GM21786 (cell line): ENCODE results near the gene CYP4F2.
"Not testable (repeated sequence)": the region's sequence is repeated elsewhere in the genome, so short reads cannot be mapped to it uniquely, and the experiment has no call there.

Experiments used
- ATAC-seq: cut with Tn5 transposase; IDR thresholded peaks from one replicate; pipeline ENCODE4 v1.9.1; 2021; ENCODE audit not compliant: unreplicated experiment

The CYP4F2 gene

GRCh38 chr19:15897738-15898276, at the start of gene CYP4F2:
CYP4F2 (minus strand) TSS chr19:15898074; CDS start chr19:15897611, 463 bp downstream.
- ATAC-seq = no peak

- ATAC-seq = no peak
Measured at GRCh38 chr19:15945301-15945700, 47.4 kb upstream of the CYP4F2 start.

DNA sequence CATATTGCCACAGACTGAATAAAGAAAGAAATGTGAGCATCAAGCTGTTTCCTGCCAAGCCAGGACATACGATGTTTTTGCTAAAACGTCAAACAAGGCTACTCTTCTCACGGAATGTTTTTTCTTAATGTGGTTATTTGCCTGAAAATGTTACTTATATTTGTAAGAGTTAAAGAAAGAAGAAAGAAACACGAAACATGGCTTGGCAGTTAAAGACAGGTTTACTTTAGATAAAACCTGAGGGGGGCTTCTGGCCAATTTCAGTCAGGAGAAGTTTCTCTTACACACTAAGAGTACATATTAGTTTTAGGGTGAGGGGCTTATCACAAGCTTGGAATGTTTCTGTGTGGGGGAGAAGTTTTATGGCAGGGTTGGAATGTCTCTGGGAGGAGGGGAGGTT, 46.5 kb upstream of the CYP4F2 start:
- ATAC-seq = no peak

- ATAC-seq = no peak
Measured at GRCh38 chr19:15937771-15938170, 39.9 kb upstream of the CYP4F2 start.

- no peak for ATAC-seq
Measured at GRCh38 chr19:15936950-15937349, 39.1 kb upstream of the CYP4F2 start.

DNA sequence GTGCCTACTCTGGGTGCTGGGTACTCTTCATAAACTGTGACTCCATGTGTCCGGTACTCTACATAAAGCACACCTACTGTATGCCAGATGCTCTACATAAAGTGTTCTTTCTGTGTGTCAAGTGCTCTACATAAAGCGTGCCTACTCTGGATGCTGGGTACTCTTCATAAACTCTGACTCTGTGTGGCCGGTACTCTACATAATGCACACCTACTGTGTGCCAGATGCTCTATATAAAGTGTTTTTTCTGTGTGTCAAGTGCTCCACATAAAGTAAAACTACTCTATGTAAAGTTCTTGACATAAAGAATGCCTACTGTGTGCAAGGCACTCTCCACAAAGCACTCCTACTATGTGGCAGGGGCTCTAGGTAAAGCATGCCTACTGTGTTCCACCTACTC, 38.3 kb upstream of the CYP4F2 start:
- ATAC-seq = no peak

DNA sequence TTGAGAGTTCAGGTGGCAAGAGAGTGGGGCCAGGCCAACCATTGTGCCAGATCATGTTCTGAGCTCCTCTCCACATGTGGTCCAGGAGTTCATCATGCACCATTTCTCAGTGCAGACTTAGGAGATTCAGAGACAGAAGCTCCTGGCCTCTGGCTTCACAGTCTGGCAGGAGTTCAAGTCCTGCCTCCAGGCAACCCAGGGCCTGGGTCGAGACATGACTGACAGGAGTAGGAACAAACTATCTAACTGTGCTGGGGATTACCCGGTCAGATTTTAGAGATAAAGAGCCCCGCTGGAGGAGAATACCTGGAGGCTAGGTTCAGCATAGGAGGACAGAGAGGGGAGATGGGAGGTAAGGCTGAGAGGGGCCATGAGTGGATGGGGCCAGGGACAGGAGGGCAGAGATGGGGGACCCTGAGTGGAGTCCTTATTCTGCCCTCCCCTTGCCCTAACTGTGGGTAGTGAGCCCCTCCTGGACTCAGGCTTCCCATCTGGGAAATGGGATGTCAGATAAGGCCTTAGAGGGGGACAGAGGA, 37.4 kb upstream of the CYP4F2 start:
- no peak for ATAC-seq

- no peak for ATAC-seq
Measured at GRCh38 chr19:15934332-15935078, 36.6 kb upstream of the CYP4F2 start, which contains the start of gene CYP4F11. CYP4F11 (minus strand) TSS chr19:15934529; CDS start chr19:15934408, 121 bp downstream.

GRCh38 chr19:15933761-15934331, 36.0 kb upstream of the CYP4F2 start:
- ATAC-seq = not testable (repeated sequence)

DNA sequence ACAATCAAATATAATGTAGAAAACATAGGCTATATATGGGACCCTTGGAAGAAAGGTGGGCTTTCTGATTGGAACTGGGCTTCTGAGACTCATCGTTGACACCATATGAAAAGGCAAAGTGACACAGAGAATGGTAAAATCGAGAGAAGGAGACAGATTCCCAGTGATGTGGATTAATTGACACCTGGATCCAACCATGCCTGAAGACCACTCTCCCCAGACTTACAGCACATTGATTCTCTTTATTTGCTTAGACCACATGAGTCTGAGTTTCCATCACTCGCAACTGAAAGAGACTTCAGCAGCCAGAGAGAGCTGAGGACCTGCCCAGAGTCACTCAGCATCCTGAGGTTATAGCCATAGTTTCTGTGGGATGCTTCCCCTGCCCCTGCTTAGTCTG, 30.4 kb upstream of the CYP4F2 start:
- no peak for ATAC-seq

- ATAC-seq = no peak
Measured at GRCh38 chr19:15926484-15926883, 28.6 kb upstream of the CYP4F2 start.

DNA sequence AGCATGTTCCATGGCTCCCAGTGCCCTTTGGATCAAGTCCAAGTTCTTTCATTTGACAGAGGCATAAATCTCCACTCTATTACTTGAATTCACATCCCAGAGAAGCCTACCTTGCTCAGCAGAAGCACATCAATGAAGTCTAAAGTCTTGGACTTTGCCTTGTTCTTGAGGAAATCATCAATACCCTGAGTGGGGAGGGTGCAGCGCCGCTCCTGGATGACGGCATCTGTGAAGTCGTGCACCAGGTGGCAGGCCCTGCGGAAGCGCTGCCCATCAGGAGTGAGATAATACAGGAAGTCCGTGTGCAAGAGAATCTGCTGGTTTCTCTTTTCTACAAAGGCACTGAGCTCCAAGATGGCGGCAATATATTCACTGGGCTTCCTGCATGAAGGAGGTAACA, 25.8 kb upstream of the CYP4F2 start:
- ATAC-seq = no peak

DNA sequence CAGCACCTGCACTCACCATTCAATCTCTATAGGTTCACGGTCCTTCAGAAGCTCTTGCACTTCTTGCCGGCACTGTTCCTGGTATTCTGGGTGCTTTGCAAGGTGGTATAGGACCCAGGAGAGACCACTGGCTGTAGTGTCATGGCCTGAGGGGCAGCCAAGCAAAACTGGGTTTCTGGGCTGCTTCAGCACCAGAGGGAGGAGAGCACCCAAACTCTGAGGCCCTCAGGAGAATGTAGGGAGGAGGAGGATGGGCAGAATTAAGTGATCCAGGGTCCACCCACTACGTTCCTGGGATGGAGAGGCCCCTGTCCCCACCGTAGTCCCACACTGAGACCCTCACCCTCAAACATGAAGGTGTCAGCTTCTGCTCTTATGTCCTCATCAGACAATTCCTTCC, 24.1 kb upstream of the CYP4F2 start:
- no peak for ATAC-seq

- no peak for ATAC-seq
Measured at GRCh38 chr19:15919243-15919642, 21.4 kb upstream of the CYP4F2 start.

GRCh38 chr19:15915109-15915508, 17.2 kb upstream of the CYP4F2 start:
- ATAC-seq = no peak

GRCh38 chr19:15913830-15914229, 16.0 kb upstream of the CYP4F2 start:
- no peak for ATAC-seq

GRCh38 chr19:15913384-15913783, 15.5 kb upstream of the CYP4F2 start:
- ATAC-seq = no peak

DNA sequence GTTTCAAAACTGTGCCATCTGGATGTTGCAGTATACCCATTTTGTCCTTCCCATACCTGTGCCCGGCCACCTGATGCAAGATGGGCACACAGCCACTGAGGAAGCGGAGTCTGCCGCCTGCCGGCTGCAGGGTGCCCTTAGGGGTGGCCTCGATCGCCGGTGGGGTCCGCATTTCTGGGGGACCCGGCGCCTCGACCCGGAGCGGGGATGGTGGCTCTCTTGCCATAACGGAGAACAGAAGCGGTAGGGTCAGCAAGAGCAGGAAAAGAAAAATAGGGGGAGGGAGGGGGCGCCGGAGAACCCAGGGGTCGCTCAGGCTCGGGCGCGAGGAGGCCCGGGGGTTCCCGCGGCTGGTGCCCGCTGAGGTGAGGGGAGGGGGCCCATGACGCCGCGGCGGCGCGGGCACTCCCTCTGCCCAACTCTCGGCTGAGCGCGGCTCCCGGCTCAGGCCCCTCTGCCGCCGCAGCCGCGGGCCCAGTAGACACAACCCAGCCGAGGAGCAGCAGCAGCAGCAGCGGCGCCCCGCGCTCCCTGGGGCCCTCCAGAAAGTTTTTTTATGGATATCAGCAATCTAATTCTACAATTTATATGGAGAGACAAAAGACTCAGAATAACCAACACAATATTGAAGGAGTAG, 13.8 kb upstream of the CYP4F2 start:
- no peak for ATAC-seq

GRCh38 chr19:15905026-15905425, 7.2 kb upstream of the CYP4F2 start:
- no peak for ATAC-seq

- ATAC-seq = not testable (repeated sequence)
Measured at GRCh38 chr19:15902898-15903297, 5.0 kb upstream of the CYP4F2 start.

DNA sequence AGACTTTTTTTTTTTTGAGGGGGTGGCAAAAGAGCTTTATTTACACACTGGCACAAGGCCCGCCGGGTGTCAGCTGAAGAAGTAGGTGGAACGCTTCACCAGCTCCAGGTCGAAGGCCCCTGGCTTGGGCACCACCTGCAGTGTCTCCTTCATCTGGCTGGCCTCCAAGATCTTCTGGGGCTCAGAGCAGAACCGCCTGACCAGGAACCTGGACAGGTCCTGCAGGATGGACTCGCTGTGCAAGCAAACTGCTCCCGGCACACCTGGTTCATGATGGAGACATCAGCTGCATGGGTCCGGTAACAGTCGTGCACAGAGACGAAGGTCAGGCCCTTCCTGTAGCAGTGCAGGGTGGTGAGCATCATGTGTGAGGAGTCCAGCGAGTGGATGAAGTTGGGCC, 4.4 kb upstream of the CYP4F2 start:
- ATAC-seq = no peak

DNA sequence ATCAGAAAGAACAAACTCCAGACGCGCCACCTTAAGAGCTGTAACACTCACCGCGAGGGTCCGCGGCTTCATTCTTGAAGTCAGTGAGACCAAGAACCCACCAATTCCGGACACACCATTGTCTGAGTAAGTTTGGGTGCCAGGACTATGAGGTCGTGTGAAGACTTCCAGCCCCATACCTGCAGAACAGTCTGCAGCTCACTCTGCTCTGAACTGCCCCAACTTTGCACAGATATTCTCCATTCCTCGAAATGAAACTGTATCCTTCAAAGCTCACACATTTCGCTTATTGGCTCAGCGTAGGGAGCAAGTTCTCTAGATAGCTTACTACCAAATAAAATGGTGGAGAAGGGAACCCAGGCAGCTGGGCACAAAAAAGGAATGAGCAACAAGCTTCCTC, 2.6 kb upstream of the CYP4F2 start:
- no peak for ATAC-seq
